WERI-Rb-1 (cell line): ENCODE results near the gene MBTPS1.

Experiments used
- DNase-seq: peaks from one replicate; pipeline ENCODE4 v3.0.0-alpha.2; 2020
- H3K27ac ChIP-seq: fragments of 250-450 bp; sonication (Bioruptor Pico); 2 replicates; pipeline ENCODE4 v1.5.1; 2020; ENCODE audit warnings: mild to moderate bottlenecking, moderate library complexity
- H3K27me3 ChIP-seq: fragments of 250-450 bp; sonication (Bioruptor Pico); 2 replicates; pipeline ENCODE4 v1.5.1; 2021; ENCODE audit warnings: mild to moderate bottlenecking, low read depth, moderate library complexity; ENCODE audit not compliant: insufficient read depth, severe bottlenecking
- H3K36me3 ChIP-seq: fragments of 250-450 bp; sonication (Bioruptor Pico); 2 replicates; pipeline ENCODE4 v1.5.1; 2020; ENCODE audit warnings: mild to moderate bottlenecking, moderate library complexity
- H3K4me3 ChIP-seq: 2 replicates; pipeline ENCODE4 v1.5.1; 2011; ENCODE audit warnings: low read depth, mild to moderate bottlenecking, control low read depth, low read length
- H3K9me3 ChIP-seq: fragments of 250-450 bp; sonication (Bioruptor Pico); 2 replicates; pipeline ENCODE4 v1.5.1; 2021; ENCODE audit warnings: mild to moderate bottlenecking, moderate library complexity; ENCODE audit not compliant: severe bottlenecking
- TF ChIP-seq, protein P1 (sequence below): IDR thresholded peaks from 2 replicates; pipeline ENCODE4 v1.5.1; 2011; ENCODE audit warnings: low read depth, mild to moderate bottlenecking, control low read depth, inconsistent platforms, low read length

Gene MBTPS1

DNA sequence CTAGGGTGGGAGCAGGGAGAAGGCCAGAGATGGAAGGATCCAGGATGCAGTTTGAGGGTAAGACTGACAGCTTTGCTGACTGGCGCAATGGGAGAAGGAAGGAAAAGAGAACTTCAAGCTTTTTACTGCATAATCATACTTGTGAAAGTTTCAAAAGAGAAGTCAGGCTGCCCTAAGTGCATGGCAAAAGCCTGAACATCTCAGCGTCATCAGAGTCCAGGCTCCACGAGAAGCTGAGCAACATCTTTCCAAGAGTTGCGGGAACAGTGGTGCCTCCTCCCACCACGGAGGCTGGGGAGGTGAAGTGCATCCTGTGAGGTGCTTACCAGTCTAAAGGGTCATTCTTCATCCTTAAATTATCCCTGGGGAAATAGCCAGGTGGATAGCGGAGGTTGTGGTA lies 47.2 kb downstream of the MBTPS1 start:
- Histone ChIP-seq H3K27me3 (no peaks in the 10 kb centered on the region), H3K9me3 (no peaks in the 10 kb centered on the region), H3K36me3 (peaks cover 12% of the 10 kb centered on the region), H3K27ac (no peak overlapping the region), H3K4me3 (no peak overlapping the region)
- DNase-seq = no peak
- TF ChIP-seq, protein P1, sequence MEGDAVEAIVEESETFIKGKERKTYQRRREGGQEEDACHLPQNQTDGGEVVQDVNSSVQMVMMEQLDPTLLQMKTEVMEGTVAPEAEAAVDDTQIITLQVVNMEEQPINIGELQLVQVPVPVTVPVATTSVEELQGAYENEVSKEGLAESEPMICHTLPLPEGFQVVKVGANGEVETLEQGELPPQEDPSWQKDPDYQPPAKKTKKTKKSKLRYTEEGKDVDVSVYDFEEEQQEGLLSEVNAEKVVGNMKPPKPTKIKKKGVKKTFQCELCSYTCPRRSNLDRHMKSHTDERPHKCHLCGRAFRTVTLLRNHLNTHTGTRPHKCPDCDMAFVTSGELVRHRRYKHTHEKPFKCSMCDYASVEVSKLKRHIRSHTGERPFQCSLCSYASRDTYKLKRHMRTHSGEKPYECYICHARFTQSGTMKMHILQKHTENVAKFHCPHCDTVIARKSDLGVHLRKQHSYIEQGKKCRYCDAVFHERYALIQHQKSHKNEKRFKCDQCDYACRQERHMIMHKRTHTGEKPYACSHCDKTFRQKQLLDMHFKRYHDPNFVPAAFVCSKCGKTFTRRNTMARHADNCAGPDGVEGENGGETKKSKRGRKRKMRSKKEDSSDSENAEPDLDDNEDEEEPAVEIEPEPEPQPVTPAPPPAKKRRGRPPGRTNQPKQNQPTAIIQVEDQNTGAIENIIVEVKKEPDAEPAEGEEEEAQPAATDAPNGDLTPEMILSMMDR = no peak

DNA sequence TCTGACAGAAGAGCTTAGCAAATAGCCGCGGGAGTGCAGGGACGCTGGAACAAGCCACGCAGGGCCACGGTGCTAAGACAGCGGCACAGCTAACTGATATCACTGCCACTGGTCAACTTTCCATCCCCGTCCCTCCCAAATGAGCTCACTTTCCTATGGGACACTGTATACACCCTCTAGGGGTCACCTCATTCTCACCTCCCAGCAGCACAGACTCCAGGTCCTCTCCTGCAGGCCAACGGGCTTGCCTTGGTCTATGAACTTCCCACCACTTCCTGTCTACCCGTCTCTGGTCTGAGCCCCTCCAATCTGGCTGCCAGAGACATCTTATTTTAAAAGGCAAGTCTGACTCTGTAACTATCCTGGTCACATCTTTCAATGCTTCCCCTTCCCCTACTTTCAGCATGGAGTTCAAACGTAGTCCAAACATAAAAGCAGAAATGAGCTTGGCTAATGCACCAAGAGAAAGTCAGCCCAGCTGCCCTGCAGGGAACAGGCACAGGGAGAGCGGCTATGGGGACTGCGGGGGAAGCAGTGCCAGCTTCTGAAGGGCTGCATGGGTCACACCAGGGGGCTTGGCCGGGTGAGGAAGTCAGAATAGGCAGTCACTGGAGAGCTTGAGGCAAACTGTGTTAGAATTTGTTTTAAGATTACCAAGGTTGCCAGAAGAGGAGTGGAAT lies 47.8 kb downstream of the MBTPS1 start:
- Histone ChIP-seq H3K36me3 (peaks cover 12% of the 10 kb centered on the region), H3K9me3 (no peaks in the 10 kb centered on the region), H3K4me3 (no peak overlapping the region), H3K27ac (no peak overlapping the region), H3K27me3 (no peaks in the 10 kb centered on the region)
- no peak for DNase-seq
- TF ChIP-seq, protein P1 = no peak

- TF ChIP-seq, protein P1 = no peak
- no peak overlapping the region for H3K4me3 ChIP-seq
- H3K9me3 ChIP-seq = no peaks in the 10 kb centered on the region
- no peak for DNase-seq
- H3K36me3 ChIP-seq = peaks cover 12% of the 10 kb centered on the region
- no peaks in the 10 kb centered on the region for H3K27me3 ChIP-seq
- H3K27ac ChIP-seq = no peak overlapping the region
Observed at GRCh38 chr16:84068041-84068440, 48.7 kb downstream of the MBTPS1 start.

GRCh38 chr16:84067640-84068039 lies 49.1 kb downstream of the MBTPS1 start:
- Histone ChIP-seq H3K9me3 (no peaks in the 10 kb centered on the region), H3K27me3 (no peaks in the 10 kb centered on the region), H3K36me3 (peaks cover 13% of the 10 kb centered on the region), H3K27ac (no peak overlapping the region), H3K4me3 (no peak overlapping the region)
- TF ChIP-seq, protein P1 = no peak
- no peak for DNase-seq

GRCh38 chr16:84065536-84066132 lies 51.1 kb downstream of the MBTPS1 start:
- TF ChIP-seq, protein P1 = peak; percentile 52
- H3K27me3 ChIP-seq = no peaks in the 10 kb centered on the region
- peaks cover 29% of the 10 kb centered on the region for H3K36me3 ChIP-seq
- H3K9me3 ChIP-seq = no peaks in the 10 kb centered on the region
- no peak overlapping the region for H3K4me3 ChIP-seq
- peak; percentile 46 for DNase-seq
- H3K27ac ChIP-seq = no peak overlapping the region

GRCh38 chr16:84063980-84064379 lies 52.8 kb downstream of the MBTPS1 start:
- Histone ChIP-seq H3K9me3 (no peaks in the 10 kb centered on the region), H3K27ac (no peak overlapping the region; the same call in 1 of the 2 replicates), H3K36me3 (peaks cover 29% of the 10 kb centered on the region), H3K27me3 (no peaks in the 10 kb centered on the region), H3K4me3 (no peak overlapping the region)
- TF ChIP-seq, protein P1 = no peak
- DNase-seq = no peak
